ENCODE measurements around the gene LILRA1.
"Not testable (repeated sequence)": the region's sequence is repeated elsewhere in the genome, so short reads cannot be mapped to it uniquely, and the experiment has no call there.

LILRA1 gene

GRCh38 chr19:54626757-54627156 is 33.3 kb downstream of the LILRA1 start:
- Histone ChIP-seq H3K4me2 (ENCODE audit: low read length) (no peak overlapping the region), H3K79me1 (ENCODE audit: low read length) (no peaks in the 10 kb centered on the region), H2BK120ac (ENCODE audit: low read depth, low read length) (no peak overlapping the region), H3K79me2 (ENCODE audit: control insufficient read depth, insufficient read depth, low read length) (no peaks in the 10 kb centered on the region), H3K27me3 (ENCODE audit: insufficient read depth, low read length, poor library complexity) (no peaks in the 10 kb centered on the region), H3K4ac (ENCODE audit: low read depth, low read length) (no peak overlapping the region), H3K23ac (ENCODE audit: low read length) (no peak overlapping the region), H3K4me1 (ENCODE audit: control insufficient read depth, low read depth, low read length) (no peaks in the 10 kb centered on the region), H2BK5ac (ENCODE audit: low read length) (no peak overlapping the region), H3K27ac (ENCODE audit: low read depth, low read length) (peak overlapping the region; percentile 8), H4K5ac (ENCODE audit: low read length) (no peak overlapping the region), H4K8ac (ENCODE audit: low read depth, low read length) (no peak overlapping the region), H3K56ac (ENCODE audit: low read length) (no peak overlapping the region), H3K18ac (ENCODE audit: low read length) (no peak overlapping the region), H3K36me3 (ENCODE audit: control insufficient read depth, insufficient read depth, low read length) (no peaks in the 10 kb centered on the region), H3K4me3 (ENCODE audit: low read length) (no peak overlapping the region), H2BK15ac (replicated peaks; ENCODE audit: low read depth) (no peak overlapping the region), H3K9ac (ENCODE audit: low read length) (no peak overlapping the region), H2AK5ac (ENCODE audit: low read length) (no peak overlapping the region)
- WGBS (ENCODE audit: extremely low coverage, insufficient coverage, low lambda C conversion rate): no CpG with 5 or more reads among the region's 8 CpGs
- no peak for DNase-seq

- not testable (repeated sequence) for H3K4me2 ChIP-seq (ENCODE audit: low read length); H3K4ac ChIP-seq (ENCODE audit: low read depth, low read length); H3K4me3 ChIP-seq (ENCODE audit: low read length); H3K56ac ChIP-seq (ENCODE audit: low read length); H4K8ac ChIP-seq (ENCODE audit: low read depth, low read length); H2BK5ac ChIP-seq (ENCODE audit: low read length); H2AK5ac ChIP-seq (ENCODE audit: low read length); H3K4me1 ChIP-seq (ENCODE audit: control insufficient read depth, low read depth, low read length); H3K18ac ChIP-seq (ENCODE audit: low read length); DNase-seq; H2BK120ac ChIP-seq (ENCODE audit: low read depth, low read length); H3K27me3 ChIP-seq (ENCODE audit: insufficient read depth, low read length, poor library complexity); H2BK15ac ChIP-seq (replicated peaks; ENCODE audit: low read depth); H3K36me3 ChIP-seq (ENCODE audit: control insufficient read depth, insufficient read depth, low read length); H3K27ac ChIP-seq (ENCODE audit: low read depth, low read length); H3K23ac ChIP-seq (ENCODE audit: low read length); H3K79me2 ChIP-seq (ENCODE audit: control insufficient read depth, insufficient read depth, low read length); H3K9ac ChIP-seq (ENCODE audit: low read length); H4K5ac ChIP-seq (ENCODE audit: low read length); H3K79me1 ChIP-seq (ENCODE audit: low read length)
- WGBS (ENCODE audit: extremely low coverage, insufficient coverage, low lambda C conversion rate): no CpG with 5 or more reads among the region's 4 CpGs
Measured at GRCh38 chr19:54627912-54628311, 34.5 kb downstream of the LILRA1 start.

GRCh38 chr19:54630262-54630661 is 36.8 kb downstream of the LILRA1 start, which contains the start of gene LILRB1:
LILRB1 (plus strand) TSS chr19:54630484; CDS start chr19:54631074, 590 bp downstream.
- not testable (repeated sequence) for H4K8ac ChIP-seq (ENCODE audit: low read depth, low read length); H2BK120ac ChIP-seq (ENCODE audit: low read depth, low read length); H3K56ac ChIP-seq (ENCODE audit: low read length); H3K9ac ChIP-seq (ENCODE audit: low read length); H4K5ac ChIP-seq (ENCODE audit: low read length); H3K18ac ChIP-seq (ENCODE audit: low read length); H3K27ac ChIP-seq (ENCODE audit: low read depth, low read length); H3K79me1 ChIP-seq (ENCODE audit: low read length); H3K4ac ChIP-seq (ENCODE audit: low read depth, low read length); H2AK5ac ChIP-seq (ENCODE audit: low read length); H3K4me3 ChIP-seq (ENCODE audit: low read length); DNase-seq; H3K4me1 ChIP-seq (ENCODE audit: control insufficient read depth, low read depth, low read length); H3K23ac ChIP-seq (ENCODE audit: low read length); H3K27me3 ChIP-seq (ENCODE audit: insufficient read depth, low read length, poor library complexity); H3K4me2 ChIP-seq (ENCODE audit: low read length); H2BK5ac ChIP-seq (ENCODE audit: low read length); H2BK15ac ChIP-seq (replicated peaks; ENCODE audit: low read depth); H3K79me2 ChIP-seq (ENCODE audit: control insufficient read depth, insufficient read depth, low read length); H3K36me3 ChIP-seq (ENCODE audit: control insufficient read depth, insufficient read depth, low read length)
- WGBS (ENCODE audit: extremely low coverage, insufficient coverage, low lambda C conversion rate): no CpG with 5 or more reads among the region's 9 CpGs

- no peak overlapping the region for H3K4me2 ChIP-seq (ENCODE audit: low read length)
- no peak overlapping the region for H2AK5ac ChIP-seq (ENCODE audit: low read length)
- H3K18ac ChIP-seq (ENCODE audit: low read length): no peak overlapping the region
- no peaks in the 10 kb centered on the region for H3K79me2 ChIP-seq (ENCODE audit: control insufficient read depth, insufficient read depth, low read length)
- no peak overlapping the region for H3K27ac ChIP-seq (ENCODE audit: low read depth, low read length)
- no peaks in the 10 kb centered on the region for H3K4me1 ChIP-seq (ENCODE audit: control insufficient read depth, low read depth, low read length)
- no peak overlapping the region for H4K5ac ChIP-seq (ENCODE audit: low read length)
- H3K56ac ChIP-seq (ENCODE audit: low read length): no peak overlapping the region
- no peaks in the 10 kb centered on the region for H3K36me3 ChIP-seq (ENCODE audit: control insufficient read depth, insufficient read depth, low read length)
- H3K4ac ChIP-seq (ENCODE audit: low read depth, low read length): no peak overlapping the region
- H4K8ac ChIP-seq (ENCODE audit: low read depth, low read length): no peak overlapping the region
- H2BK5ac ChIP-seq (ENCODE audit: low read length): no peak overlapping the region
- no peak overlapping the region for H3K4me3 ChIP-seq (ENCODE audit: low read length)
- no peaks in the 10 kb centered on the region for H3K27me3 ChIP-seq (ENCODE audit: insufficient read depth, low read length, poor library complexity)
- no peak overlapping the region for H2BK120ac ChIP-seq (ENCODE audit: low read depth, low read length)
- no peak overlapping the region for H2BK15ac ChIP-seq (replicated peaks; ENCODE audit: low read depth)
- no peaks in the 10 kb centered on the region for H3K79me1 ChIP-seq (ENCODE audit: low read length)
- H3K23ac ChIP-seq (ENCODE audit: low read length): no peak overlapping the region
- no CpG with 5 or more reads among the region's 6 CpGs for WGBS (ENCODE audit: extremely low coverage, insufficient coverage, low lambda C conversion rate)
- DNase-seq: no peak
- H3K9ac ChIP-seq (ENCODE audit: low read length): no peak overlapping the region
Measured at GRCh38 chr19:54630782-54631181, 37.4 kb downstream of the LILRA1 start.

GRCh38 chr19:54631489-54632337 is 38.3 kb downstream of the LILRA1 start:
- not testable (repeated sequence) for DNase-seq; H4K5ac ChIP-seq (ENCODE audit: low read length); H4K8ac ChIP-seq (ENCODE audit: low read depth, low read length); H3K36me3 ChIP-seq (ENCODE audit: control insufficient read depth, insufficient read depth, low read length); H3K9ac ChIP-seq (ENCODE audit: low read length); H3K56ac ChIP-seq (ENCODE audit: low read length); H3K79me1 ChIP-seq (ENCODE audit: low read length); H3K27me3 ChIP-seq (ENCODE audit: insufficient read depth, low read length, poor library complexity); H2BK120ac ChIP-seq (ENCODE audit: low read depth, low read length); H3K23ac ChIP-seq (ENCODE audit: low read length); H3K79me2 ChIP-seq (ENCODE audit: control insufficient read depth, insufficient read depth, low read length); H3K4me1 ChIP-seq (ENCODE audit: control insufficient read depth, low read depth, low read length); H3K4me3 ChIP-seq (ENCODE audit: low read length); H3K4me2 ChIP-seq (ENCODE audit: low read length); H3K18ac ChIP-seq (ENCODE audit: low read length); H2BK5ac ChIP-seq (ENCODE audit: low read length); H3K4ac ChIP-seq (ENCODE audit: low read depth, low read length); H3K27ac ChIP-seq (ENCODE audit: low read depth, low read length); H2BK15ac ChIP-seq (replicated peaks; ENCODE audit: low read depth); H2AK5ac ChIP-seq (ENCODE audit: low read length)
- no CpG with 5 or more reads among the region's 23 CpGs for WGBS (ENCODE audit: extremely low coverage, insufficient coverage, low lambda C conversion rate)

- H2BK120ac ChIP-seq (ENCODE audit: low read depth, low read length); H3K4me2 ChIP-seq (ENCODE audit: low read length); H3K23ac ChIP-seq (ENCODE audit: low read length); H2BK15ac ChIP-seq (replicated peaks; ENCODE audit: low read depth); H3K18ac ChIP-seq (ENCODE audit: low read length); H3K4me1 ChIP-seq (ENCODE audit: control insufficient read depth, low read depth, low read length); H3K36me3 ChIP-seq (ENCODE audit: control insufficient read depth, insufficient read depth, low read length); H3K79me2 ChIP-seq (ENCODE audit: control insufficient read depth, insufficient read depth, low read length); H3K79me1 ChIP-seq (ENCODE audit: low read length); H3K9ac ChIP-seq (ENCODE audit: low read length); H3K27ac ChIP-seq (ENCODE audit: low read depth, low read length); H3K56ac ChIP-seq (ENCODE audit: low read length); H4K5ac ChIP-seq (ENCODE audit: low read length); H2BK5ac ChIP-seq (ENCODE audit: low read length); H3K4ac ChIP-seq (ENCODE audit: low read depth, low read length); DNase-seq; H3K27me3 ChIP-seq (ENCODE audit: insufficient read depth, low read length, poor library complexity); H3K4me3 ChIP-seq (ENCODE audit: low read length); H2AK5ac ChIP-seq (ENCODE audit: low read length); H4K8ac ChIP-seq (ENCODE audit: low read depth, low read length): not testable (repeated sequence)
- no CpG with 5 or more reads among the region's 16 CpGs for WGBS (ENCODE audit: extremely low coverage, insufficient coverage, low lambda C conversion rate)
Measured at GRCh38 chr19:54632517-54632916, 39.1 kb downstream of the LILRA1 start.

All from mesendoderm (in vitro differentiated cells).